ENCODE measurements around the gene L3MBTL1.
"Not testable (repeated sequence)": the region's sequence is repeated elsewhere in the genome, so short reads cannot be mapped to it uniquely, and the experiment has no call there.

Gene L3MBTL1

GRCh38 chr20:43560974-43561373, 53.5 kb downstream of the L3MBTL1 start:
- no peak for DNase-seq

DNA sequence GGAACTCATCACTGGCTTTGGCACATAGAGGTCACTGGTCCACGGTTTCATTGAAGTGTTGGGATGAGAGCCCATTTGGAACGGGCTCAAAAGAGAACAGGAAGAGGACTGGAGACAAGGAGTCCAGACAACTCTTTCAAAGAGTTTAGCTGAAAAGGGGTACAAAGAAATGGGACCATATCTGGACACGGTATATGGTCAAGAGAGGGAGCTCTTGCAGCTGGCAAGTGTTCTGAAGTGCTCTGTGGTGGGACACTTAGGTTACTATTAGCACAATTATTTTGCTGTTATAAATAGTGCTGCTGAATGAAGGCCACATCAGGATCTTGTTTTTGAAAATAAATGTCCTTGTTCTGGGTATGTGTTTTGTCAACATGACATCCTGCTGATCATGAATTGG, 55.9 kb downstream of the L3MBTL1 start:
- DNase-seq: no peak

DNA sequence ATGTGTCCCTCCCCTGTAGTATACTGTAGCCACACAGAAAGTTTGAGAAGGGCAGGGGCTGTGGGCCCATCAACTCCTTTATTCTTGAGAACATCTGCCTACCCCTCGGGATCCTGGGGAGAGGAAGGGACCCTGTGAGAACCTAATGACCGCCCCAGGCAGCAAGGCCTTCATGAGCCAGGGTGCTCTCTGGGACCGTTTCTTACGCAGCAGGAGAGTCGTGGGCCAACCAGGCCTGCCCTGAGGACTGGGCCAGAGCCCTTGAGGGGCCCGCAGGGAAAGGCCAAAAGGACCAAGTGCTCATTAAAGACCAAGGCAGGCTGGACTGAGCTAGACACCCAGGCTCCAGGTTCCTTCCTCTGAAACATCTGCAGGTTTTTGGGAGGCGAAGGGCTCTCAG, 56.5 kb downstream of the L3MBTL1 start:
- DNase-seq: no peak

DNA sequence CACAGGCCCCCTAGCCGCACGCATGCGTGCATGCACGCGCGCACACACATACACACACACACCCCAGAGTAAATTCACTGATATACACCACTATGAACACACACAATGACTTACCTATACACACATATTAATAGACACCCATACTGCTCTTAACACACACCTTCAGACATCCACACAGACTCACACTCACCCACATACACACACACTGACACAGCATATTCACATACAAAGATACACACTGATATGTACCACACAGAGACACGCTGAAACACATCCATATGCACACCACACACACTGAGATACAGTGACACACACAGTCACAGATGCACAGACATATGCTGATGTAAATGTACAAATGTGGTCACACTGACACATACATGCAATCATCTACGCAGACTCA, 57.0 kb downstream of the L3MBTL1 start:
- no peak for DNase-seq

- DNase-seq: no peak
These were observed 57.7 kb downstream of the L3MBTL1 start for GRCh38 chr20:43564993-43565757.

- no peak for DNase-seq
These were observed 58.2 kb downstream of the L3MBTL1 start for GRCh38 chr20:43565758-43566104.

DNA sequence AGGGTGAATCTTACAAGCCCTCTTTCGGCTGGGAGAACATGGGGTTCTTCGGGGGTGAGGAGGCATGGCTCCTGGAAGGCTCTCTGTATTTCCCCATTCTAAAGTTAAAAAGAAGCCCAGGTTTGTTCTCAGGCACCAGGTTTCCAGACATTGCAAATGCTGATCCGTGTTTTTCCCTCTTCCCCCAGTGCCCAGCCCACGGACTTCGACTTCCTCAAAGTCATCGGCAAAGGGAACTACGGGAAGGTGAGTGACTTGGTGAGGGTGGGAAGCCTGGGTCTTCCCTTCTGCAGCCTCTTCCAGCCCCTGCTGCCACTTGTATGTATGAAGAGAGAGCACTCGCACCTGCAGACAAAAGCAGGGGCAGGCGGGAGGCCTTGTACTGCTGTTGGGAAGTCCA, 60.0 kb downstream of the L3MBTL1 start:
- DNase-seq: no peak

DNA sequence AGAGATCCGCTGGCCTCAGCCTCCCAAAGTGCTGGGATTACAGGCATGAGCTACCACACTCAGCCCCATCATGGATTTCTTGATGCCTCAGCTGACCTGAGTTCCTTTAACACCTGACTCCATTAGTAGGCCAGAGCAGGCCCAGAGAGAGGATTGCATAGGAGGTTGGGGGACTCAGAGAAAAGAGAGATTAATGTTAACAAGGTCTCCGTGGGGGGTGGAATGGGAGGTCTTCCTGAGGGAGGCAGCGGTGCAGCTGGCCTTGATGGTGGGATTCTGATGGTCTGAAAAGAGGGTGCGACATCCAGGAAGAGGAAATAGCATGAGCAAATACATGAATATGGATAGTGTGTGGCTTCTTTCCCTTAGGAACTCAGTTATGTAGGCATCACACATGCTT, 61.2 kb downstream of the L3MBTL1 start:
- DNase-seq: no peak

GRCh38 chr20:43569282-43569681, 61.8 kb downstream of the L3MBTL1 start:
- no peak for DNase-seq

- no peak for DNase-seq
These were observed 63.0 kb downstream of the L3MBTL1 start for GRCh38 chr20:43570496-43570895.

GRCh38 chr20:43571310-43571709, 63.8 kb downstream of the L3MBTL1 start:
- no peak for DNase-seq

DNA sequence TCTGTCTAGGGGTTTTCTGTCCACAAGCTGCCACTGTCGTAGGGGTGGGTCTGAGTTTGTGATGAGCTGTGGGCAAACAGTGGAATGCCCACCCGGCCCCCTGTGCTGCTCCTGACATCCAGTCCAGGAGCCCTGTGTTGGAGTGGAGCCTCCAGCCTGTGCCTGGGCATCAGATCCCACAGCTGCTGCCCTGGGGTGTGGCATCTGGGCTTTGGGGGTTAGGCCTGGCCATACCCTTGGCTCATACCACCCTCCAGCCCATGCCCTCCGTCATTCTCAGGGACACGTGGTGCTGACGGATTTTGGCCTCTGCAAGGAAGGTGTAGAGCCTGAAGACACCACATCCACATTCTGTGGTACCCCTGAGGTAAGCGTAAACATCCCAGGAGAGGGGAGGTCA, 64.3 kb downstream of the L3MBTL1 start:
- DNase-seq: no peak

DNA sequence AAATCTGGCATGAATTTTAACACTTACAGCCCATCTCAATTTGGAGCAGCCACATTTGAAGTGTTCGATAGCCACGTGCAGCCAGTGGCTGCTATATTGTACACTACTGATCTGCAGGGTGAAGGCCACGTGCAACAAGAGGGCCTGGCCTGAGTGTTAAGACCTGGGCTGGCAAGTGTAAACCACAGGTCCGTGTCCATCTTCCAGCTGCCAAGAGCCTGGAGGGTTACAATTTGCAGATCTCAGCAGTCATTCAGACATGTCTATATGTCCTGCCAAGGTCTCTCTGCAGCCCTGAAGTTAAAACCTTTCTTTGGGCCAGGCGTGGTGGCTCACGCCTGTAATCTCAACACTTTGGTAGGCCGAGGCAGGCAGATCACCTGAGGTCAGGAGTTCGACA, 65.4 kb downstream of the L3MBTL1 start:
- DNase-seq: no peak

DNA sequence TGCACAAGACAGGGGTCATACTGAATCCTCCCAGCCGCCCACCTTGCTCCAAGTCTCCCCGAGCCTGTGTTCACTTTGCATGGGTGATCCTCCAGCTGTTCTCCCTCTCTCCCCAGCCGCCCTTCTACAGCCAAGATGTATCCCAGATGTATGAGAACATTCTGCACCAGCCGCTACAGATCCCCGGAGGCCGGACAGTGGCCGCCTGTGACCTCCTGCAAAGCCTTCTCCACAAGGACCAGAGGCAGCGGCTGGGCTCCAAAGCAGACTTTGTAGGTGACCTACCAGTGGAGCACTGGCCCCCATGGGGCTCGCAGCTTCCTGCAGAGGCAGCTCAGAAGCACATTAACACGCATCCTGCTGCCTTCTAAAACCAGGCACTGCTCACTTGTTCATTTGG, 68.6 kb downstream of the L3MBTL1 start:
- no peak for DNase-seq

DNA sequence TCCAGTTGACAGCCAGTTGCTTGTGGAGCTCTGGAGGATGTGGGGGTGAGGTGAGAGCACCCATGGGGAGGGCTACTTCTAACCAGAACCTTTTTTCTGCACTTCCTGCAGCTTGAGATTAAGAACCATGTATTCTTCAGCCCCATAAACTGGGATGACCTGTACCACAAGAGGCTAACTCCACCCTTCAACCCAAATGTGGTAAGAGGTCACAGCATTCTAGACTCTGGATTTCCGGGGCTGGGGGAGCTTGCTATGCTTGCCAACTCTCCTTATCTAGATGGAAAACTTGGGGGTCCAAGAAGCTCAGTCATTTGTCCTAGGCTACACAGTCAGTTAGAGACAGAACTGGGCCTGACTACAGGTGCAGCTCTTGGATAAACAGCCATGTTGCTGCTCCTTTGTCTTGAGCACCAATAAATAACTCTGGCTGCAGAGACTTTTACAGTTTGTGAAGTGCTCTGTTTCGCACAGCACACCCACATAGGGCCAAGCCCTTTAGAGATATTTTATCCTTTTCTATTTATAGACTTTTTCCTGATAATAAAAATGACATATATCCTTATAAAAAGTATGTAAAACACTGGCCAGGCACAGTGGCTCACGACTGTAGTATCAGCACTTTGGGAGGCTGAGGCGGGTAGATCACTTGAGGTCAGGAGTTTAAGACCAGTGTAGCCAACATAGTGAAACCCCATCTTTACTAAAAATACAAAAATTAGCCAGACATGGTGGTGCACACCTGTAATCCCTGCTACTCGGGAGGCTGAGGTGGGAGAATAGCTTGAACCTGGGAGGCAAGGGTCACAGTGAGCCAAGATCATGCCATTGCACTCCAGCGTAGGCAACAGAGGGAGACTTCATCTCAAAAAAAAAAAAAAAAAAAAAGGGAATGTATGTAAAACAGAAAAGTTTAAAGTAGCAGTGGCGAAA, 72.6 kb downstream of the L3MBTL1 start:
- no peak for DNase-seq

GRCh38 chr20:43583133-43583864, 75.8 kb downstream of the L3MBTL1 start:
- DNase-seq: no peak

DNA sequence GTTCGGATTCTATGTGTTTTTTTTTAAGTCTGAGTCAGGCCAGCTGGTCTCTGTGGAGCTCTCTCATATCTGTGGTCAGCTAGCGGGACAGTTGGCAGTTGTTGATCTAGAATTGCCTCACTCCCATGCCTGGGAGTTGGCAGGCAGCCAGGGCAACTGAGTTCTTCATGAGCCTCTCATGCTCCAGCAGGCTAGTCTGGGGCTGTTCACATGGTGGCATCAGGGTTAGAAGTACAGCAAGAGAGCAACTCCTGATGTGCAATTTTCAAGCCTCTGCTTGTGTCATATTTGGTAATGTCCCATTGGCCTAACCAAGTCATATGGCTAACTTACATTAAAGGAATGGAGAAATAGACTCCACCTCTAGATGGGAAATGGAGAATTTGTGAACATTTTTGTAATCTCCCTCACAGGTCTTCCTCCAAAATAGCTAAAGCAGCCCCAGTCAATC, 76.5 kb downstream of the L3MBTL1 start:
- DNase-seq: no peak

DNA sequence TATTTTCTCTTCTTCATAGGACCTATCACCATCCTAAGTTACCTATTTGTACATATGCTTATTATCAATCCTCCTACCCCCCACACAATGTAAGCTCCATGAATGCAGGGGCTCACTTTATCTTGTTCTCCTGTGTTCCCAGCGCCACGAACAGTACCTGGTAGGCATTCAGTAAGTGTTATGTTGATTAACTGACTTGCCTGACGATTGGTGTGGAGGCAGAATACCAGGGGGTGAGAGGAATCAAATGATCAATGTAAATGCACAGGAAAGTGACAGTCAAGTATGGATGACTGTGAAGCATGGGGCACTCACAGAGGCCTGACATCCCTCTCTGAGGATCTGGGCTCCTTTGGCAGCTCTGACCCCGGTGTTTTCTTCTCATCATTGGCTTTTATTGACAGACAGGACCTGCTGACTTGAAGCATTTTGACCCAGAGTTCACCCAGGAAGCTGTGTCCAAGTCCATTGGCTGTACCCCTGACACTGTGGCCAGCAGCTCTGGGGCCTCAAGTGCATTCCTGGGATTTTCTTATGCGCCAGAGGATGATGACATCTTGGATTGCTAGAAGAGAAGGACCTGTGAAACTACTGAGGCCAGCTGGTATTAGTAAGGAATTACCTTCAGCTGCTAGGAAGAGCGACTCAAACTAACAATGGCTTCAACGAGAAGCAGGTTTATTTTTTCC, 77.1 kb downstream of the L3MBTL1 start:
- DNase-seq: no peak

- DNase-seq: no peak
These were observed 79.1 kb downstream of the L3MBTL1 start for GRCh38 chr20:43586641-43587040.

- DNase-seq: not testable (repeated sequence)
These were observed 81.0 kb downstream of the L3MBTL1 start for GRCh38 chr20:43588526-43588925.

DNA sequence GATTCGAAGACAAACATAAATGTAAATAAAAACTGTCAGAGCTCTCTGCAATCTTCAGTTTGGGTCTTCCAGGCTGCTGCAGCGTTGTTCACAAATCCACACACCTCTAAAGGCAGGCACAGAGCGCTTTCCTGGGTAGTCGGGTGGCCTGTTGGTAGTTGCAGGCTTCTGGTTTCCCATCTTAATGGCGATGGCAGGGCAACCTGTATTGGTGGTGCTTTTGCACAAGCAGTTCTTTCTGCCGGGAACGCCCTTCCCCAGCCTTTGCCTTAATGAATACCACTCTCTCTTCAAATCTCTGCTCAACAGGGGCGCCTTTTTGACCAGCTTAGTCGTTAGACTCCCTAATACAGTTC, 82.5 kb downstream of the L3MBTL1 start:
- DNase-seq: peak in 1 of 5 donors; percentile 11

GRCh38 chr20:43590392-43591303, 83.2 kb downstream of the L3MBTL1 start, which contains the start of gene IFT52:
IFT52 (plus strand) TSS chr20:43590937; CDS start chr20:43594699, 3,762 bp downstream.
- peak; percentile 65 to 94 (median 81) for DNase-seq

Measured in T-helper 1 cell (primary cell).